ENCODE results near the gene STRN4. TPM values are rescaled to one million over a fixed set of nuclear protein-coding genes. Genes with fewer than 3 reads are reported as not detected.
A peak's percentile ranks its signal among the peaks of the same experiment; 100 is the strongest.
"Not testable (repeated sequence)": the region's sequence is repeated elsewhere in the genome, so short reads cannot be mapped to it uniquely, and the experiment has no call there.

Gene STRN4
- total RNA-seq (2014; rRNA removed; shearing (Covaris generic)), result 77.2 and 89.3 TPM in 2 replicates
- polyA plus RNA-seq (2015; cell fraction: cytosol; rRNA removed), result 78.9 and 86.9 TPM in 2 replicates
- polyA plus RNA-seq (2015; cell fraction: nucleus; rRNA removed), result 102 and 118 TPM in 2 replicates

- no peak for DNase-seq (ENCODE audit: low read depth)
Measured at GRCh38 chr19:46746281-46747057, at the start of gene STRN4. TSS of gene STRN4 (minus strand) at chr19:46746450. CDS start at chr19:46746430, 20 bp downstream.

DNA sequence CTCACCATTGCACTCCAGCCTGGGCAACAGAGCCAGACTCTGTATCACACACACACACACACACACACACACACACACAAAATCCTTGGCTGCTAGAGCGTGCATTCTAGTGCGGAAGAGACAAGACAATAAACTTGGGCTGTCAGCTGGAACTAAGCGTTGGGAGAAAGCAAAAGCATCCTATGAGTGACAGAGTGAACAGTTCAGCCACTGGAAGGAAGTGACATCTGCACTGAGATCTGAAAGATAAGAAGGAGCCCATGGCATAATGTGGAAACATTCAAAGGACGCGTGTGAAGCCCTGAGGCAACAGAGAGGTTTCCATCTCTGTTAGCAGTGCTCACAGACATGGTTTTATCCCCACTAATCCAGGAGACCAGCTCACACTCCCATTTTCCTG lies 45.7 kb upstream of the STRN4 start:
- no peak for DNase-seq (ENCODE audit: low read depth)

DNA sequence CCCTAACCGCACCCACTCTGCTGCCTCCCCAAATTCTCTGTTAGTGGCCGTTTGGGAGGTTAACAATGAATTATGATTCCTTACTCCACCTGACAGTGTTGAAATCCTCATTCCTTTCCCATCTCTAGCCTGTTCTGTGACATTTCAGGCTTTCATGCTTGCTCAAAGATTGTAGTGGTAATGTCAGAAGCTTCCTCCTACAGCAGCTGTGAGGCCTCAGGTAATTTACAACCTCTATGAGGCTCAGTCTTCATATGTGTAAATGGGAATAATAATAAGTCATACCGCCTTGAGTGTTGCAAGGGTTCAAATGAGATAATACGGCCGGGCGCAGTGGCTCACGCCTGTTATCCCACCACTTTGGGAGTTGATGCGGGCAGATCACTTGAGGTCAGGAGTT lies 43.1 kb upstream of the STRN4 start:
- no peak for DNase-seq (ENCODE audit: low read depth)

DNA sequence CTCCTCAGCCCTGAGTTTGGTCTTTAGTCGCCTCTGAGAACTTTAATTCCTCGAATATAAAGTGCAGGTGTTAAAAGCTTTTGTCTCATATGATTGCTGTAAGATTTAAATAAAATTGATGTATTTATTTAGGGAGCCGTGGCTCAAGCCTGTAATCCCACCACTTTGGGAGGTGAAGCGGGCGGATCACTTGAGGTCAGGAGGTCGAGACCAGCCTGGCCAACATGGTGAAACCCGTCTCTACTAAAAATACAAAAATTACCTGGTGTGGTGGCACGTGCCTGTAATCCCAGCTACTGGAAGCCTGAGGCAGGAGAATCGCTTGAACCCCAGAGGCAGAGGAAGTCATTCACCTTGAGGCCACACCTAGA lies 42.7 kb upstream of the STRN4 start:
- no peak for DNase-seq (ENCODE audit: low read depth)

DNA sequence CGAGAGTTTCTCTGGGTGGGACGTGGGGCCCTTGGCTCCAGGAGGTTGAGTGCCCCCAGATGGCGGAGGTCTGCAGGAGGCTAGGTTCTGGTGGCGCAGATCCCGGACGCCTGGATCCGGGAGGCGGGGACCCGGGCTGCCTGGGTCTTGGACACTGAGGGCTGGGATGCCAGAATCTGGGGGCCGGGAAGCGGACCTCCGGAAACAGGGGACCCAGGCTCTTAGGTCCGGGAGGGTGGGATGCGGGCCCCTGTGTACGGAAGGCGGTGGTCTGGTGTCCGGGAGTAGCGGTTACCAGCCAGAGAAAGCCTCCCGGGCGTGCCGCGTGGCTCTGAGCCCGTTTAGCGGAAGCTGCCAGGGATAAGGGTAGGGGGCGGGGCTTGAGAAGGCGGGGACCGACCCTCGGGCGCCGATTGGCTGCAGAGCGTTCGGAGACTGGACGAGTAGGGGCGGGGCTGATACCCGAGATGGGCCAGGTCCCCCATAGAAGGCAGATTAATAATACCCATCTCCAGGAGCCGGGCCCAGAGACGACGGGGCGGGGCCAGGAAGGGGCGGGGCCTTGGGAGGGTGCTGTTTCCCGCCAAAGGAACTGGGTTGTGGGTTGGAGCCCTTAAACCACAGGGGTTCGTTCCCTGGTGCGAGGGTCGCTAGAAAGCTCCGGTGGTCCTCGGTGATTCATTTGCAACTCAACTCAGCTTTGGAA lies 42.2 kb upstream of the STRN4 start, which contains the start of gene SLC1A5:
SLC1A5 (minus strand) TSS at position 333 of the 706 bp plus-strand sequence. CDS start 629 bp downstream, outside the sequence.
- peak; percentile 95 for DNase-seq (ENCODE audit: low read depth)

- peak; percentile 60 for DNase-seq (ENCODE audit: low read depth)
Measured at GRCh38 chr19:46787331-46788261, 41.3 kb upstream of the STRN4 start.

- DNase-seq (ENCODE audit: low read depth), result no peak
Measured at GRCh38 chr19:46787040-46787330, 40.7 kb upstream of the STRN4 start.

- DNase-seq (ENCODE audit: low read depth), result peak; percentile 91
Measured at GRCh38 chr19:46786236-46787039, 40.2 kb upstream of the STRN4 start.

DNA sequence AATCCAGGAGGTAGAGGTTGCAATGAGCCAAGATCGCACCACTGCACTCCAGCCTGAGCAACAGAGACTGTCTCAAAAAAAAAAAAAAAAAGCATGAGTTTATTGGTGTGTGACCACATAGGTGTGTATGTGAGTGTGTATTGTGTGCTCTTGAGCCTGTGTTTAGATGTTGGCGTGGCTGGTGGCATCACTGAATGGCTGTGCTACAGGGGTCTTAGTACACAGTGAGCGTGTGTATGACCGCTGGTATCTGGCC lies 39.7 kb upstream of the STRN4 start:
- DNase-seq (ENCODE audit: low read depth), result no peak

DNA sequence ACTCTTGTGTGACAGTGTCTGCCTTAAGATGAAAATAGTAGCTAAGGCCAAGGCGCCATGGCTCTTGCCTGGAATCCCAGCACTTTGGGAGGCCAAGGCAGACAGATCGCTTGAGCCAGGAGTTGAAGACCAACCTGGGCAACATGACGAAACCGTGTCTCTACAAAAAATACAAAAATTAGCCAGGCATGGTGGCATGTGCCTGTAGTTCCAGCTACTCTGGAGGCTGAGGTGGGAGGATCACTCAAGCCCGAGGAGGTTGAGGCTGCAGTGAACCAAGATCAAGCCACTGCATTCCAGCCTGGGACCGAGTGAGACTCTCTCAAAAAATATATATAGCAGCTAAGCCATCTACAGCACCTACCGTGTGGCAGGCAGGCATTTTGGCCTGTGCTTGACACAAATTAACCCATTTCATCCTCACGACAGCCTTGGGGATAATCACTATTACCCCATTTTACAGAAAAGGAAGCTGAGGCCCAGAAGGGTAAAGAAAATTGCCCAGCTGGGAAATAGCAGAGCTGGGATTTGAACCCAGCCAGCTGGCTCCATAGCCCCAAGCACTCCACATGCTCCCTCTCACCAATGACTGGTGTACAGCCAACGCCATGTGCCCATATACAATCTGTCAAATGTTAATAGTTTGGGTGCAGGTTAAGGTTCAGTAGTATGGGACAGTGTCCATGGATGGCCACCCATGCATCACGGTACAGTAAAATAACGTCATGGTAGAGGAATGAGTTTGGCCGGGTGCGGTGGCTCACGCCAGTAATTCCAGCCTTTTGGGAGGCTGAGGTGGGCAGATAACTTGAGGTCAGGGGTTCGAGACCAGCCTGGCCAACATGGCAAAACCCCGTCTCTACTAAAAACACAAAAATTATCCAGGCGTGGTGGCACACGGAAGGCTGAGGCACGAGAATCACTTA lies 39.1 kb upstream of the STRN4 start:
- no peak for DNase-seq (ENCODE audit: low read depth)

GRCh38 chr19:46784262-46785053 lies 38.2 kb upstream of the STRN4 start:
- DNase-seq (ENCODE audit: low read depth), result peak; percentile 91

DNA sequence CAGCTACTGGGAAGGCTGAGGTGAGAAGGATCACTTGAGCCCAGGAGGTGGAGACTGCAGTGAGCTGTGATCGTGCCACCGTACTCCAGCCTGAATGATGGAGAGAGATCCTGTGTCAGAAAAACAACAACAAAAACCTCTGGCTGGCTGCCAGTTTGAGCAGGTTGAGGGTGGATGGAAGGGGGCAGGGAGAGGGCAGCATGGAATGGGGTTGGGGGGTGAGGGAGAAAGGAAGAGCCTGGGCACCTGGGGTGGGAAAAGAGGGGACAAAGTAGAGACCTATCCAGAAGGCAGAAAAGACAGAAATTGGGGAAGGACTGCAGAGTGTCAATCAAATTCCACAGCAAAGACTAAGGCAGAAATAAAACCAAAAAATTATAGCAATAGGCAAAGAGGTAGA lies 37.4 kb upstream of the STRN4 start:
- no peak for DNase-seq (ENCODE audit: low read depth)

- DNase-seq (ENCODE audit: low read depth), result no peak
Measured at GRCh38 chr19:46782355-46783019, 36.2 kb upstream of the STRN4 start.

DNA sequence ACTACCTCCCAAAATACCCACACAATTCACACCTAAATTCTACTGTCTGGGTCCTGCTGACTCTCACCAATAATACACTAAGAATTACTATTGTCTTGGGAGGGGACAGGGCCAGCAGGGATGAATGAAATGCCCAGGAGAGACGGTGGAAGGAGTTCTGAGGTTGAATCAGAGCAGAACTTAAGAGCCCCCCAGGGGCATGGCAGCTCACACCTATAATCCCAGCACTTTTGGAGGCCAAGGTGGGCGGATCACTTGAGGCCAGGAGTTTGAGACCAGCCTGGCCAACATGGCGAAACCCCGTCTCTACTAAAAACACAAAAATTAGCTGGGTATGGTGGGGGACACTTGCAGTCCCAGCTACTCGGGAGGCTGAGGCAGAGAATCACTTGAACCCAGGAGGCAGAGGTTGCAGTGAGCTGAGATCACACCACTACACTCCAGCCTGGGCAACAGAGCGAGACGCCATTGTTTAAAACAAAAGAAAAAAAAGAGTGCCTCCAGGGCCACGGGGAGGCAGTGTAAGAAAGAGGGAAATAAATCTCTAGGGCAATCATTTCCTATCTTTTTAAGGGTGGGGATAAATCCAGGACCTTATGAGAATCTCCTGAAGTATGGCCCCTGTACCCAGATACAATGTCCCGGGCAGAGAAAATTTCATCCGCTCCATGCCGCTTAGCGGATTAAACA lies 31.9 kb upstream of the STRN4 start:
- not testable (repeated sequence) for DNase-seq (ENCODE audit: low read depth)

- DNase-seq (ENCODE audit: low read depth), result no peak
Measured at GRCh38 chr19:46776927-46777911, 31.0 kb upstream of the STRN4 start.

- DNase-seq (ENCODE audit: low read depth), result no peak
Measured at GRCh38 chr19:46775642-46776258, 29.5 kb upstream of the STRN4 start.
